Measurements from ENCODE around the gene PLCB4. TPM values are rescaled to one million over a fixed set of nuclear protein-coding genes. Genes with fewer than 3 reads are reported as not detected.
"Not testable (repeated sequence)": the region's sequence is repeated elsewhere in the genome, so short reads cannot be mapped to it uniquely, and the experiment has no call there.

Gene PLCB4
- 1.1 TPM for total RNA-seq

- ATAC-seq = peak; percentile 42
These were observed at the start of gene PLCB4 for GRCh38 chr20:9068841-9069663. TSS of gene PLCB4 (plus strand) at chr20:9069087. CDS start at chr20:9307815, 238,728 bp downstream.

- ATAC-seq = no peak
These were observed 49.1 kb upstream of the PLCB4 start for GRCh38 chr20:9019833-9020232.

GRCh38 chr20:9021216-9021615, 47.7 kb upstream of the PLCB4 start:
- no peak for ATAC-seq

- no peak for ATAC-seq
These were observed 47.2 kb upstream of the PLCB4 start for GRCh38 chr20:9021699-9022098.

GRCh38 chr20:9022376-9022775, 46.5 kb upstream of the PLCB4 start:
- no peak for ATAC-seq

- no peak for ATAC-seq
These were observed 44.3 kb upstream of the PLCB4 start for GRCh38 chr20:9024606-9025005.

- no peak for ATAC-seq
These were observed 43.9 kb upstream of the PLCB4 start for GRCh38 chr20:9025011-9025410.

GRCh38 chr20:9025643-9026042, 43.2 kb upstream of the PLCB4 start:
- ATAC-seq = no peak

GRCh38 chr20:9027626-9028025, 41.3 kb upstream of the PLCB4 start:
- ATAC-seq = no peak

GRCh38 chr20:9028419-9028818, 40.5 kb upstream of the PLCB4 start:
- no peak for ATAC-seq

- ATAC-seq = no peak
These were observed 36.9 kb upstream of the PLCB4 start for GRCh38 chr20:9031991-9032390.

GRCh38 chr20:9032758-9033157, 36.1 kb upstream of the PLCB4 start:
- ATAC-seq = no peak

GRCh38 chr20:9035126-9035525, 33.8 kb upstream of the PLCB4 start:
- ATAC-seq = no peak

- no peak for ATAC-seq
These were observed 32.3 kb upstream of the PLCB4 start for GRCh38 chr20:9036593-9036992.

GRCh38 chr20:9038791-9039535, 29.9 kb upstream of the PLCB4 start:
- no peak for ATAC-seq

- ATAC-seq = no peak
These were observed 27.9 kb upstream of the PLCB4 start for GRCh38 chr20:9040863-9041524.

- ATAC-seq = peak; percentile 70
These were observed 25.5 kb upstream of the PLCB4 start for GRCh38 chr20:9043364-9043763.

- ATAC-seq = not testable (repeated sequence)
These were observed 21.0 kb upstream of the PLCB4 start for GRCh38 chr20:9047928-9048327.

GRCh38 chr20:9051508-9051907, 17.4 kb upstream of the PLCB4 start:
- peak; percentile 99 for ATAC-seq

- ATAC-seq = peak; percentile 46
These were observed 16.8 kb upstream of the PLCB4 start for GRCh38 chr20:9052136-9052535.

GRCh38 chr20:9053108-9053507, 15.8 kb upstream of the PLCB4 start:
- no peak for ATAC-seq

- ATAC-seq = no peak
These were observed 14.7 kb upstream of the PLCB4 start for GRCh38 chr20:9054176-9054575.

GRCh38 chr20:9059931-9060330, 9.0 kb upstream of the PLCB4 start:
- no peak for ATAC-seq

Measured in esophagus mucosa (tissue), 1 donor.